ENCODE results near the gene TRDMT1. TPM values are rescaled to one million over a fixed set of nuclear protein-coding genes. Genes with fewer than 3 reads are reported as not detected.

Gene TRDMT1
- total and polyA plus RNA-seq, 2 donors (not counting 1 experiment from before 2014, with no cell fraction given), result 5.8 to 7.0 TPM

DNA sequence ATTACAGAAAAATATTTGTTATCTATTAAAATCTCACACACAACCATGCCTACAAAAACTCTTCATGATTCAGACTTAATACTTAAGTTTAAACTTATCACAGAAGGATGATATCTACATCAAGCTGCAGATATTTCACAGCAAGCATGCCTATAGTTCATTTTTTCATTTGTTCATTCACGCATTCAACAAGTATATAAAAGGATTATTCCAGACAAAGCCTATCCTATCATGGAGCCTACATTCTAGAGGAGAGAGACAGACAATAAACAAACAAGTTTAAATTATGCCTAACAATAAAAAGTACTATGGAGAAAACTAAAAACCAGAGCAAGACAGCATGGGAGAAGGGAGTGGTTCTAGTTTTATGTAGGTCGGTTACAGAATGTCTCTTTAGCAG, 10.9 kb downstream of the TRDMT1 start:
- TF ChIP-seq EZH2 (IDR thresholded peaks at IDR 0.05; ENCODE audit: low read length, missing control alignments) (no peak), CTCF (conservative IDR thresholded peaks at IDR 0.05 in 1 of 2, IDR thresholded peaks at IDR 0.05 in 1 of 2; ENCODE audit: low read depth in 1 of 2, low read length in 2 of 2) (no peak)
- no peaks in the 10 kb centered on the region for H3K27me3 ChIP-seq (ENCODE audit: control insufficient read depth, insufficient read depth, low read length)

GRCh38 chr10:17188644-17189172, 12.8 kb downstream of the TRDMT1 start:
- H3K27ac ChIP-seq (ENCODE audit: insufficient read depth, low read length), result no peak overlapping the region
- no peak overlapping the region for H3K4me2 ChIP-seq (ENCODE audit: extremely low read depth, insufficient read depth, low read length)

More for the DNA sequence above, 10.9 kb downstream of the TRDMT1 start:
- DNase-seq (ENCODE audit: low read depth in 2 of 2), result no peak
- no peaks in the 10 kb centered on the region for H4K20me1 ChIP-seq (ENCODE audit: control insufficient read depth, extremely low read depth, insufficient read depth, low read length)
- H3K27ac ChIP-seq (ENCODE audit: insufficient read depth, low read length), result no peak overlapping the region
- no peaks in the 10 kb centered on the region for H3K4me1 ChIP-seq (ENCODE audit: control insufficient read depth, extremely low read depth, insufficient read depth, low read length)
- H3K79me2 ChIP-seq (ENCODE audit: control insufficient read depth, insufficient read depth, low read length), result no peaks in the 10 kb centered on the region
- H3K9me3 ChIP-seq (ENCODE audit: control insufficient read depth, insufficient read depth, low read depth, low read length), result no peaks in the 10 kb centered on the region
- no peak overlapping the region for H3K9ac ChIP-seq (ENCODE audit: insufficient read depth, low read length)
- no peaks in the 10 kb centered on the region for H3K36me3 ChIP-seq (ENCODE audit: control insufficient read depth, insufficient read depth, low read length)
- no peak overlapping the region for H3K4me2 ChIP-seq (ENCODE audit: extremely low read depth, insufficient read depth, low read length)
- no peak overlapping the region for H2AFZ ChIP-seq (ENCODE audit: low read length)
- no peak overlapping the region for H3K4me3 ChIP-seq (replicated peaks in 1 of 4; ENCODE audit: control extremely low read depth in 1 of 4, insufficient read depth in 1 of 4, low read depth in 3 of 4, low read length in 4 of 4)

DNA sequence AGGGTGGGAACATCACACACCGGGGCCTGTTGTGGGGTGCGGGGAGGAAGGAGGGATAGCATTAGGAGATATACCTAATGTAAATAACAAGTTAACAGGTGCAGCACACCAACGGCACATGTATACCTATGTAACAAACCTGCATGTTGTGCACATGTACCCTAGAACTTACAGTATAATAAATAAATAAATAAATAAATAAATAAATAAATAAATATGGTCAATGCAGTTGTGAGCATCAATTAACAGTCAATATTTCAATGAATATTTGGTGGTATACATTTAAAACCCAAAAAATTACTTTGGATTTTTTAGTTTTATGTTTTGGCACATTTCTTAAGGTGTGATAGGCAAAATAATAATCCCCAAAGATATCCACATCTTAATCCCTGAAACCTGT, 15.6 kb downstream of the TRDMT1 start:
- Histone ChIP-seq H3K4me2 (ENCODE audit: extremely low read depth, insufficient read depth, low read length) (no peak overlapping the region), H3K9ac (ENCODE audit: insufficient read depth, low read length) (no peak overlapping the region), H3K4me3 (replicated peaks in 1 of 4; ENCODE audit: control extremely low read depth in 1 of 4, insufficient read depth in 1 of 4, low read depth in 3 of 4, low read length in 4 of 4) (no peak overlapping the region), H3K36me3 (ENCODE audit: control insufficient read depth, insufficient read depth, low read length) (no peaks in the 10 kb centered on the region), H3K9me3 (ENCODE audit: control insufficient read depth, insufficient read depth, low read depth, low read length) (no peaks in the 10 kb centered on the region), H3K79me2 (ENCODE audit: control insufficient read depth, insufficient read depth, low read length) (no peaks in the 10 kb centered on the region), H3K4me1 (ENCODE audit: control insufficient read depth, extremely low read depth, insufficient read depth, low read length) (no peaks in the 10 kb centered on the region), H3K27ac (ENCODE audit: insufficient read depth, low read length) (no peak overlapping the region), H2AFZ (ENCODE audit: low read length) (no peak overlapping the region), H4K20me1 (ENCODE audit: control insufficient read depth, extremely low read depth, insufficient read depth, low read length) (no peaks in the 10 kb centered on the region), H3K27me3 (ENCODE audit: control insufficient read depth, insufficient read depth, low read length) (no peaks in the 10 kb centered on the region)
- no peak for DNase-seq (ENCODE audit: low read depth in 2 of 2)
- TF ChIP-seq CTCF (conservative IDR thresholded peaks at IDR 0.05 in 1 of 2, IDR thresholded peaks at IDR 0.05 in 1 of 2; ENCODE audit: low read depth in 1 of 2, low read length in 2 of 2) (no peak), EZH2 (IDR thresholded peaks at IDR 0.05; ENCODE audit: low read length, missing control alignments) (no peak)

More at GRCh38 chr10:17188644-17189172, 12.8 kb downstream of the TRDMT1 start:
- Histone ChIP-seq H3K9ac (ENCODE audit: insufficient read depth, low read length) (no peak overlapping the region), H4K20me1 (ENCODE audit: control insufficient read depth, extremely low read depth, insufficient read depth, low read length) (no peaks in the 10 kb centered on the region), H2AFZ (ENCODE audit: low read length) (no peak overlapping the region), H3K9me3 (ENCODE audit: control insufficient read depth, insufficient read depth, low read depth, low read length) (no peaks in the 10 kb centered on the region), H3K36me3 (ENCODE audit: control insufficient read depth, insufficient read depth, low read length) (no peaks in the 10 kb centered on the region), H3K4me3 (replicated peaks in 1 of 4; ENCODE audit: control extremely low read depth in 1 of 4, insufficient read depth in 1 of 4, low read depth in 3 of 4, low read length in 4 of 4) (no peak overlapping the region), H3K27me3 (ENCODE audit: control insufficient read depth, insufficient read depth, low read length) (no peaks in the 10 kb centered on the region), H3K79me2 (ENCODE audit: control insufficient read depth, insufficient read depth, low read length) (no peaks in the 10 kb centered on the region), H3K4me1 (ENCODE audit: control insufficient read depth, extremely low read depth, insufficient read depth, low read length) (no peaks in the 10 kb centered on the region)
- no peak for DNase-seq (ENCODE audit: low read depth in 2 of 2)
- no peak for TF ChIP-seq CTCF (conservative IDR thresholded peaks at IDR 0.05 in 1 of 2, IDR thresholded peaks at IDR 0.05 in 1 of 2; ENCODE audit: low read depth in 1 of 2, low read length in 2 of 2)
- TF ChIP-seq EZH2 (IDR thresholded peaks at IDR 0.05; ENCODE audit: low read length, missing control alignments), result no peak
